ENCODE measurements around the gene C4orf50.
"Not testable (repeated sequence)": the region's sequence is repeated elsewhere in the genome, so short reads cannot be mapped to it uniquely, and the experiment has no call there.

The C4orf50 gene

GRCh38 chr4:5865896-5866599 lies 152.2 kb downstream of the C4orf50 start:
- Histone ChIP-seq H3K36me3 (replicated peaks) (no peaks in the 10 kb centered on the region), H3K27me3 (replicated peaks) (no peaks in the 10 kb centered on the region), H3K4me3 (ENCODE audit: low read depth, low read length) (no peak overlapping the region), H3K27ac (no peak overlapping the region)
- no peak for DNase-seq
- TF ChIP-seq CTCF (IDR thresholded peaks at IDR 0.05; ENCODE audit: low read depth, low read length, missing control alignments), result no peak
- in situ Hi-C loops (cut with HindIII; ENCODE audit: low pct_ligation_motif_present, low sequenced_read_pairs), result no loop called here

- peak; percentile 86 for DNase-seq
- no peak for TF ChIP-seq CTCF (IDR thresholded peaks at IDR 0.05; ENCODE audit: low read depth, low read length, missing control alignments)
- no peak overlapping the region for H3K4me3 ChIP-seq (ENCODE audit: low read depth, low read length)
Observed at GRCh38 chr4:5863461-5864113, 154.6 kb downstream of the C4orf50 start.

GRCh38 chr4:5858020-5858769 lies 160.0 kb downstream of the C4orf50 start:
- Histone ChIP-seq H3K36me3 (replicated peaks) (no peaks in the 10 kb centered on the region), H3K27me3 (replicated peaks) (no peaks in the 10 kb centered on the region), H3K27ac (no peak overlapping the region), H3K4me3 (ENCODE audit: low read depth, low read length) (no peak overlapping the region)
- no peak for TF ChIP-seq CTCF (IDR thresholded peaks at IDR 0.05; ENCODE audit: low read depth, low read length, missing control alignments)
- no peak for DNase-seq
- in situ Hi-C loops (cut with HindIII; ENCODE audit: low pct_ligation_motif_present, low sequenced_read_pairs), result no loop called here

More at GRCh38 chr4:5863461-5864113, 154.6 kb downstream of the C4orf50 start:
- no peaks in the 10 kb centered on the region for H3K36me3 ChIP-seq (replicated peaks)
- no peaks in the 10 kb centered on the region for H3K27me3 ChIP-seq (replicated peaks)
- H3K27ac ChIP-seq, result no peak overlapping the region
- in situ Hi-C loops (cut with HindIII; ENCODE audit: low pct_ligation_motif_present, low sequenced_read_pairs), result no loop called here

GRCh38 chr4:5857199-5857598 lies 161.0 kb downstream of the C4orf50 start:
- no peak for DNase-seq
- no peaks in the 10 kb centered on the region for H3K36me3 ChIP-seq (replicated peaks)
- in situ Hi-C loops (cut with HindIII; ENCODE audit: low pct_ligation_motif_present, low sequenced_read_pairs), result no loop called here
- no peaks in the 10 kb centered on the region for H3K27me3 ChIP-seq (replicated peaks)
- no peak overlapping the region for H3K4me3 ChIP-seq (ENCODE audit: low read depth, low read length)
- no peak overlapping the region for H3K27ac ChIP-seq
- TF ChIP-seq CTCF (IDR thresholded peaks at IDR 0.05; ENCODE audit: low read depth, low read length, missing control alignments), result no peak

GRCh38 chr4:5856362-5856761 lies 161.9 kb downstream of the C4orf50 start:
- in situ Hi-C loops (cut with HindIII; ENCODE audit: low pct_ligation_motif_present, low sequenced_read_pairs); H3K4me3 ChIP-seq (ENCODE audit: low read depth, low read length); DNase-seq; H3K27me3 ChIP-seq (replicated peaks); H3K36me3 ChIP-seq (replicated peaks); H3K27ac ChIP-seq: not testable (repeated sequence)

- Histone ChIP-seq H3K27ac (no peak overlapping the region), H3K36me3 (replicated peaks) (no peaks in the 10 kb centered on the region), H3K27me3 (replicated peaks) (no peaks in the 10 kb centered on the region), H3K4me3 (ENCODE audit: low read depth, low read length) (no peak overlapping the region)
- no peak for DNase-seq
- in situ Hi-C loops (cut with HindIII; ENCODE audit: low pct_ligation_motif_present, low sequenced_read_pairs), result no loop called here
- no peak for TF ChIP-seq CTCF (IDR thresholded peaks at IDR 0.05; ENCODE audit: low read depth, low read length, missing control alignments)
Observed at GRCh38 chr4:5854929-5855328, 163.3 kb downstream of the C4orf50 start.
